OCI-LY3 (cell line): ENCODE measurements around the gene CLSTN1.

Source experiments
- H2AFZ ChIP-seq: fragments of 200-600, 300-600 bp; shearing (Covaris generic); 2 replicates; pipeline ENCODE4 v1.6.0; 2014; ENCODE audit warnings: antibody characterized with exemption, low read depth, low read length
- H3K27ac ChIP-seq: fragments of 200-600, 300-600 bp; sonication (generic); 2 replicates; pipeline ENCODE4 v1.5.1; 2014; ENCODE audit warnings: mild to moderate bottlenecking, low read length, moderate library complexity, mixed read lengths
- H3K27me3 ChIP-seq: fragments of 200-600, 300-600 bp; sonication (generic); 2 replicates; pipeline ENCODE4 v1.6.1; 2014; ENCODE audit warnings: low read depth, low read length, mixed read lengths
- H3K36me3 ChIP-seq: fragments of 200-600, 300-600 bp; sonication (generic); replicated peaks from 2 replicates; pipeline ENCODE3; 2014; ENCODE audit warnings: low read depth, low read length, mixed read lengths
- H3K4me1 ChIP-seq: fragments of 300-600, 200-600 bp; sonication (generic); 2 replicates; pipeline ENCODE4 v1.6.1; 2014; ENCODE audit warnings: low read length, mixed read lengths
- H3K4me2 ChIP-seq: fragments of 200-600, 300-600 bp; sonication (generic); 2 replicates; pipeline ENCODE4 v1.6.1; 2014; ENCODE audit warnings: low read length, mixed read lengths
- H3K4me3 ChIP-seq: fragments of 300-600, 200-600 bp; sonication (generic); 2 replicates; pipeline ENCODE4 v1.5.1; 2014; ENCODE audit warnings: antibody characterized with exemption, mild to moderate bottlenecking, low read length, moderate library complexity
- H3K79me2 ChIP-seq: fragments of 300-600, 200-600 bp; shearing (Covaris generic); 2 replicates; pipeline ENCODE4 v1.6.1; 2014; ENCODE audit warnings: mild to moderate bottlenecking, low read length, mixed read lengths
- H3K9ac ChIP-seq: fragments of 300-600, 200-600 bp; shearing (Covaris generic); 2 replicates; pipeline ENCODE4 v1.6.0; 2014; ENCODE audit warnings: mild to moderate bottlenecking, low read length, moderate library complexity
- H3K9me3 ChIP-seq: fragments of 200-600, 300-600 bp; shearing (Covaris generic); 2 replicates; pipeline ENCODE4 v1.6.1; 2014; ENCODE audit warnings: low read length, mixed read lengths; ENCODE audit not compliant: insufficient read depth
- H4K20me1 ChIP-seq: fragments of 200-600, 300-600 bp; sonication (generic); 2 replicates; pipeline ENCODE4 v1.6.1; 2016; ENCODE audit warnings: low read length, mixed read lengths; ENCODE audit not compliant: insufficient read depth
- CTCF ChIP-seq: fragments of 200-600, 300-600 bp; sonication (generic); IDR thresholded peaks from 2 replicates; pipeline ENCODE4 v1.5.1; 2014; ENCODE audit warnings: antibody characterized with exemption, low read length, low read depth
- EZH2phosphoT487 ChIP-seq: fragments of 200-600 bp; shearing (Covaris generic); IDR thresholded peaks from 2 replicates; pipeline ENCODE4 v1.6.1; 2018; ENCODE audit warnings: antibody characterized with exemption, mixed run types, low read depth

The CLSTN1 gene

GRCh38 chr1:9768983-9769382 is 54.8 kb downstream of the CLSTN1 start:
- no peak for TF ChIP-seq EZH2phosphoT487

GRCh38 chr1:9767964-9768668 is 55.6 kb downstream of the CLSTN1 start:
- Histone ChIP-seq H3K27ac (no peak overlapping the region), H4K20me1 (peaks cover 7% of the 10 kb centered on the region; the same call in 1 of the 2 replicates), H3K9ac (no peak overlapping the region), H3K4me2 (no peak overlapping the region), H2AFZ (no peak overlapping the region), H3K9me3 (no peaks in the 10 kb centered on the region), H3K36me3 (no peaks in the 10 kb centered on the region), H3K79me2 (peaks cover 23% of the 10 kb centered on the region), H3K27me3 (no peaks in the 10 kb centered on the region), H3K4me1 (no peaks in the 10 kb centered on the region), H3K4me3 (no peak overlapping the region)
- TF ChIP-seq CTCF (no peak), EZH2phosphoT487 (no peak)

More at GRCh38 chr1:9768983-9769382, 54.8 kb downstream of the CLSTN1 start:
- H3K9me3 ChIP-seq = no peaks in the 10 kb centered on the region
- H3K4me3 ChIP-seq = no peak overlapping the region
- H3K36me3 ChIP-seq = no peaks in the 10 kb centered on the region
- H3K4me2 ChIP-seq = no peak overlapping the region
- H3K4me1 ChIP-seq = no peaks in the 10 kb centered on the region
- H2AFZ ChIP-seq = no peak overlapping the region
- peaks cover 7% of the 10 kb centered on the region; the same call in 1 of the 2 replicates for H4K20me1 ChIP-seq
- H3K79me2 ChIP-seq = peaks cover 17% of the 10 kb centered on the region
- H3K27ac ChIP-seq = no peak overlapping the region
- no peak overlapping the region for H3K9ac ChIP-seq
- H3K27me3 ChIP-seq = no peaks in the 10 kb centered on the region

GRCh38 chr1:9766759-9767442 is 56.9 kb downstream of the CLSTN1 start:
- H3K4me3 ChIP-seq = no peak overlapping the region
- no peaks in the 10 kb centered on the region for H3K36me3 ChIP-seq
- no peaks in the 10 kb centered on the region for H3K4me1 ChIP-seq
- H3K27ac ChIP-seq = no peak overlapping the region
- no peak for TF ChIP-seq CTCF
- TF ChIP-seq EZH2phosphoT487 = no peak
- no peak overlapping the region for H3K4me2 ChIP-seq
- H3K27me3 ChIP-seq = no peaks in the 10 kb centered on the region
- H4K20me1 ChIP-seq = peaks cover 7% of the 10 kb centered on the region; the same call in 1 of the 2 replicates
- H3K9me3 ChIP-seq = no peaks in the 10 kb centered on the region
- no peak overlapping the region for H2AFZ ChIP-seq
- H3K79me2 ChIP-seq = peaks cover 23% of the 10 kb centered on the region
- H3K9ac ChIP-seq = no peak overlapping the region

GRCh38 chr1:9764550-9764949 is 59.2 kb downstream of the CLSTN1 start:
- Histone ChIP-seq H3K27me3 (no peaks in the 10 kb centered on the region), H3K79me2 (peaks cover 30% of the 10 kb centered on the region)
- TF ChIP-seq EZH2phosphoT487 = no peak
- TF ChIP-seq CTCF = no peak

More at GRCh38 chr1:9764550-9764949, 59.2 kb downstream of the CLSTN1 start:
- no peaks in the 10 kb centered on the region for H3K9me3 ChIP-seq
- no peak overlapping the region for H3K4me2 ChIP-seq
- H4K20me1 ChIP-seq = peaks cover 14% of the 10 kb centered on the region; the same call in 1 of the 2 replicates
- no peaks in the 10 kb centered on the region for H3K36me3 ChIP-seq
- no peak overlapping the region for H3K4me3 ChIP-seq
- H3K4me1 ChIP-seq = no peaks in the 10 kb centered on the region
- H3K9ac ChIP-seq = no peak overlapping the region
- H3K27ac ChIP-seq = no peak overlapping the region
- H2AFZ ChIP-seq = no peak overlapping the region
